ENCODE results near the gene STX1B.
"Not testable (repeated sequence)": the region's sequence is repeated elsewhere in the genome, so short reads cannot be mapped to it uniquely, and the experiment has no call there.

Gene STX1B

GRCh38 chr16:31011815-31012214 is 1.4 kb upstream of the STX1B start:
- not testable (repeated sequence) for DNase-seq

- no peak for DNase-seq
These were observed 399 bp downstream of the STX1B start for GRCh38 chr16:31009894-31010584.

GRCh38 chr16:31009120-31009519 is 1.3 kb downstream of the STX1B start:
- DNase-seq: no peak

GRCh38 chr16:31008551-31008950 is 1.9 kb downstream of the STX1B start:
- no peak for DNase-seq

GRCh38 chr16:31008149-31008548 is 2.3 kb downstream of the STX1B start:
- no peak for DNase-seq

GRCh38 chr16:31007684-31008083 is 2.8 kb downstream of the STX1B start:
- DNase-seq: no peak

- DNase-seq: no peak
These were observed 3.8 kb downstream of the STX1B start for GRCh38 chr16:31006589-31006988.

- no peak for DNase-seq
These were observed 4.4 kb downstream of the STX1B start for GRCh38 chr16:31006086-31006385.

- no peak for DNase-seq
These were observed 4.9 kb downstream of the STX1B start for GRCh38 chr16:31005350-31006085.

GRCh38 chr16:31004658-31005057 is 5.8 kb downstream of the STX1B start:
- DNase-seq: no peak

- DNase-seq: no peak
These were observed 6.7 kb downstream of the STX1B start for GRCh38 chr16:31003744-31004143.

GRCh38 chr16:31002862-31003341 is 7.5 kb downstream of the STX1B start:
- DNase-seq: no peak

- no peak for DNase-seq
These were observed 8.2 kb downstream of the STX1B start for GRCh38 chr16:31002250-31002700.

GRCh38 chr16:31001507-31002249 is 8.8 kb downstream of the STX1B start:
- no peak for DNase-seq

- no peak for DNase-seq
These were observed 9.6 kb downstream of the STX1B start for GRCh38 chr16:31000671-31001382.

GRCh38 chr16:30998852-30999761 is 11.3 kb downstream of the STX1B start:
- DNase-seq: no peak

- no peak for DNase-seq
These were observed 12.4 kb downstream of the STX1B start for GRCh38 chr16:30997725-30998711.

GRCh38 chr16:30996985-30997724 is 13.3 kb downstream of the STX1B start:
- no peak for DNase-seq

- DNase-seq: no peak
These were observed 14.0 kb downstream of the STX1B start for GRCh38 chr16:30996324-30996984.
